ENCODE data around the gene CDA. TPM values are rescaled to one million over a fixed set of nuclear protein-coding genes. Genes with fewer than 3 reads are reported as not detected.

The CDA gene
- total and polyA plus RNA-seq, 10 of the 15 experiments (the other 5 are each of a cell fraction or from before 2014, with no cell fraction given), result not detected

DNA sequence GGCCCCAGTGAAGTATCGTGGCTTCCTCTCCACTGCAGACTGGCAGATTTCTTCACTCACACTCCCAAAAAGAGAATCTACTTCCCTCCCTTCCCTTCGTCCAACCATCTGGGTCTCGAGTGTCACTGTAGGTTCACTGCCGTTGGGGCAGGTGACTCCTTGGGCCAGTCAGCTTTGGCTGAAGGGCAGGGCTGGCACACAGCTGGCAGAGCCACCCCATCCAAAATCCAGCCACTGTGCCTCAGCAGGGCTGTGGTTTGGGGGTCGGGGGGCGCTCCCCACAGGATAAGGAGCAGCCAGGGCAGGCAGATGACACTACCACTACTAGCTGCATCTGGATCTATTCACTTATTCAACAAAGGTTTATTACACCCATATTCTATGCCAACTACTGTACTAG is 54.2 kb downstream of the CDA start (continued):
- TF ChIP-seq, protein P1, sequence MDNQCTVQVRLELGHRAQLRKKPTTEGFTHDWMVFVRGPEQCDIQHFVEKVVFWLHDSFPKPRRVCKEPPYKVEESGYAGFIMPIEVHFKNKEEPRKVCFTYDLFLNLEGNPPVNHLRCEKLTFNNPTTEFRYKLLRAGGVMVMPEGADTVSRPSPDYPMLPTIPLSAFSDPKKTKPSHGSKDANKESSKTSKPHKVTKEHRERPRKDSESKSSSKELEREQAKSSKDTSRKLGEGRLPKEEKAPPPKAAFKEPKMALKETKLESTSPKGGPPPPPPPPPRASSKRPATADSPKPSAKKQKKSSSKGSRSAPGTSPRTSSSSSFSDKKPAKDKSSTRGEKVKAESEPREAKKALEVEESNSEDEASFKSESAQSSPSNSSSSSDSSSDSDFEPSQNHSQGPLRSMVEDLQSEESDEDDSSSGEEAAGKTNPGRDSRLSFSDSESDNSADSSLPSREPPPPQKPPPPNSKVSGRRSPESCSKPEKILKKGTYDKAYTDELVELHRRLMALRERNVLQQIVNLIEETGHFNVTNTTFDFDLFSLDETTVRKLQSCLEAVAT (IDR thresholded peaks at IDR 0.05), result no peak
- no peak for TF ChIP-seq TCF12 (IDR thresholded peaks at IDR 0.05; ENCODE audit: low read depth, low read length)
- no peak for TF ChIP-seq ETV6 (conservative IDR thresholded peaks at IDR 0.05 in 1 of 2, IDR thresholded peaks at IDR 0.05 in 1 of 2; ENCODE audit: borderline replicate concordance in 1 of 2, low read depth in 1 of 2)
- TF ChIP-seq SMAD1 (IDR thresholded peaks at IDR 0.05; ENCODE audit: low read depth, partially characterized antibody), result no peak
- no peak for TF ChIP-seq NR2F1 (conservative IDR thresholded peaks at IDR 0.05)

DNA sequence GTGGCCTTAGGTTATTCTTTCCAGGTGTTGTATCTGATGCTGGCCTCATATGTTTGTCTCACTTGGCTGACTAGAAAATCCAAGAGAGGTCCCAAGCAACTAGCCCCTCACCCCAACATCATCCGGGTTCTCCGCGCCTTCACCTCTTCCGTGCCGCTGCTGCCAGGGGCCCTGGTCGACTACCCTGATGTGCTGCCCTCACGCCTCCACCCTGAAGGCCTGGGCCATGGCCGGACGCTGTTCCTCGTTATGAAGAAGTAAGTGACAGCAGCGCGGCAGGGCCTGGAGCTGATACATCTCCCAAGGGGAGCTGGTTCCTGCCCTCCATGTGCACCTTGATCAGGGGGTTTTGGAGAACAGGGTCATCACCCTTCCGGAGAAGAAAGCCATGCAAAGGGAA is 55.5 kb downstream of the CDA start:
- H3K4me1 ChIP-seq (ENCODE audit: control insufficient read depth, insufficient read depth, low read length), result no peaks in the 10 kb centered on the region
- H4K20me1 ChIP-seq (ENCODE audit: control insufficient read depth, insufficient read depth), result no peaks in the 10 kb centered on the region
- no peak overlapping the region for H2AFZ ChIP-seq (ENCODE audit: control insufficient read depth, low read depth, low read length)
- H3K4me3 ChIP-seq, result no peak overlapping the region
- FAIRE-seq, result no peak
- no peak for ATAC-seq
- ChIA-PET RAD21 (ENCODE audit: unreplicated experiment) (no interaction called here), CTCF (no interaction called here), POLR2A (no interaction called here), SMC1A (ENCODE audit: uncharacterized antibody, unreplicated experiment) (no interaction called here)
- in situ Hi-C loops (cut with MboI), result no loop called here
- H3K9me3 ChIP-seq (replicated peaks; ENCODE audit: control insufficient read depth, insufficient read depth, low read length), result no peaks in the 10 kb centered on the region
- no peaks in the 10 kb centered on the region for H3K27me3 ChIP-seq (replicated peaks in 1 of 2; ENCODE audit: control insufficient read depth in 2 of 2, insufficient read depth in 2 of 2, low read length in 1 of 2)
- H3K27ac ChIP-seq (ENCODE audit: control insufficient read depth, insufficient read depth), result no peak overlapping the region
- no peak overlapping the region for H3K9ac ChIP-seq (ENCODE audit: control insufficient read depth, insufficient read depth, low read length)
- intact Hi-C loops (cut with micrococcal nuclease; ENCODE audit: unreplicated experiment), result no loop called here
- no peak for DNase-seq (ENCODE audit: low read depth, low spot score)
- 79% methylated on average over 12 of the region's 13 CpGs for WGBS (ENCODE audit: insufficient coverage, insufficient replicate concordance, low lambda C conversion rate, missing lambda C conversion rate)
- H3K79me2 ChIP-seq (ENCODE audit: control insufficient read depth, insufficient read depth, low read length), result no peaks in the 10 kb centered on the region
- no TSS peak for BruUV-seq (replicated peaks)
- no peak overlapping the region for H3K4me2 ChIP-seq (ENCODE audit: control insufficient read depth, insufficient read depth)
- peaks cover 0 to 4% of the 10 kb centered on the region in 2 experiments; a peak in 2 of 4 replicates for H3K36me3 ChIP-seq (ENCODE audit: control insufficient read depth in 2 of 2, insufficient read depth in 2 of 2, low read length in 1 of 2)
- TF ChIP-seq, protein P2, sequence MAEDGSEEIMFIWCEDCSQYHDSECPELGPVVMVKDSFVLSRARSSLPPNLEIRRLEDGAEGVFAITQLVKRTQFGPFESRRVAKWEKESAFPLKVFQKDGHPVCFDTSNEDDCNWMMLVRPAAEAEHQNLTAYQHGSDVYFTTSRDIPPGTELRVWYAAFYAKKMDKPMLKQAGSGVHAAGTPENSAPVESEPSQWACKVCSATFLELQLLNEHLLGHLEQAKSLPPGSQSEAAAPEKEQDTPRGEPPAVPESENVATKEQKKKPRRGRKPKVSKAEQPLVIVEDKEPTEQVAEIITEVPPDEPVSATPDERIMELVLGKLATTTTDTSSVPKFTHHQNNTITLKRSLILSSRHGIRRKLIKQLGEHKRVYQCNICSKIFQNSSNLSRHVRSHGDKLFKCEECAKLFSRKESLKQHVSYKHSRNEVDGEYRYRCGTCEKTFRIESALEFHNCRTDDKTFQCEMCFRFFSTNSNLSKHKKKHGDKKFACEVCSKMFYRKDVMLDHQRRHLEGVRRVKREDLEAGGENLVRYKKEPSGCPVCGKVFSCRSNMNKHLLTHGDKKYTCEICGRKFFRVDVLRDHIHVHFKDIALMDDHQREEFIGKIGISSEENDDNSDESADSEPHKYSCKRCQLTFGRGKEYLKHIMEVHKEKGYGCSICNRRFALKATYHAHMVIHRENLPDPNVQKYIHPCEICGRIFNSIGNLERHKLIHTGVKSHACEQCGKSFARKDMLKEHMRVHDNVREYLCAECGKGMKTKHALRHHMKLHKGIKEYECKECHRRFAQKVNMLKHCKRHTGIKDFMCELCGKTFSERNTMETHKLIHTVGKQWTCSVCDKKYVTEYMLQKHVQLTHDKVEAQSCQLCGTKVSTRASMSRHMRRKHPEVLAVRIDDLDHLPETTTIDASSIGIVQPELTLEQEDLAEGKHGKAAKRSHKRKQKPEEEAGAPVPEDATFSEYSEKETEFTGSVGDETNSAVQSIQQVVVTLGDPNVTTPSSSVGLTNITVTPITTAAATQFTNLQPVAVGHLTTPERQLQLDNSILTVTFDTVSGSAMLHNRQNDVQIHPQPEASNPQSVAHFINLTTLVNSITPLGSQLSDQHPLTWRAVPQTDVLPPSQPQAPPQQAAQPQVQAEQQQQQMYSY (CRISPR knock-in tag; IDR thresholded peaks at IDR 0.05), result no peak
- TF ChIP-seq SMAD1 (IDR thresholded peaks at IDR 0.05; ENCODE audit: low read depth, partially characterized antibody) (no peak), ZBTB33 (IDR thresholded peaks at IDR 0.05) (no peak), RELA (IDR thresholded peaks at IDR 0.05; ENCODE audit: borderline replicate concordance, partially characterized antibody) (no peak)
- TF ChIP-seq, protein P3, sequence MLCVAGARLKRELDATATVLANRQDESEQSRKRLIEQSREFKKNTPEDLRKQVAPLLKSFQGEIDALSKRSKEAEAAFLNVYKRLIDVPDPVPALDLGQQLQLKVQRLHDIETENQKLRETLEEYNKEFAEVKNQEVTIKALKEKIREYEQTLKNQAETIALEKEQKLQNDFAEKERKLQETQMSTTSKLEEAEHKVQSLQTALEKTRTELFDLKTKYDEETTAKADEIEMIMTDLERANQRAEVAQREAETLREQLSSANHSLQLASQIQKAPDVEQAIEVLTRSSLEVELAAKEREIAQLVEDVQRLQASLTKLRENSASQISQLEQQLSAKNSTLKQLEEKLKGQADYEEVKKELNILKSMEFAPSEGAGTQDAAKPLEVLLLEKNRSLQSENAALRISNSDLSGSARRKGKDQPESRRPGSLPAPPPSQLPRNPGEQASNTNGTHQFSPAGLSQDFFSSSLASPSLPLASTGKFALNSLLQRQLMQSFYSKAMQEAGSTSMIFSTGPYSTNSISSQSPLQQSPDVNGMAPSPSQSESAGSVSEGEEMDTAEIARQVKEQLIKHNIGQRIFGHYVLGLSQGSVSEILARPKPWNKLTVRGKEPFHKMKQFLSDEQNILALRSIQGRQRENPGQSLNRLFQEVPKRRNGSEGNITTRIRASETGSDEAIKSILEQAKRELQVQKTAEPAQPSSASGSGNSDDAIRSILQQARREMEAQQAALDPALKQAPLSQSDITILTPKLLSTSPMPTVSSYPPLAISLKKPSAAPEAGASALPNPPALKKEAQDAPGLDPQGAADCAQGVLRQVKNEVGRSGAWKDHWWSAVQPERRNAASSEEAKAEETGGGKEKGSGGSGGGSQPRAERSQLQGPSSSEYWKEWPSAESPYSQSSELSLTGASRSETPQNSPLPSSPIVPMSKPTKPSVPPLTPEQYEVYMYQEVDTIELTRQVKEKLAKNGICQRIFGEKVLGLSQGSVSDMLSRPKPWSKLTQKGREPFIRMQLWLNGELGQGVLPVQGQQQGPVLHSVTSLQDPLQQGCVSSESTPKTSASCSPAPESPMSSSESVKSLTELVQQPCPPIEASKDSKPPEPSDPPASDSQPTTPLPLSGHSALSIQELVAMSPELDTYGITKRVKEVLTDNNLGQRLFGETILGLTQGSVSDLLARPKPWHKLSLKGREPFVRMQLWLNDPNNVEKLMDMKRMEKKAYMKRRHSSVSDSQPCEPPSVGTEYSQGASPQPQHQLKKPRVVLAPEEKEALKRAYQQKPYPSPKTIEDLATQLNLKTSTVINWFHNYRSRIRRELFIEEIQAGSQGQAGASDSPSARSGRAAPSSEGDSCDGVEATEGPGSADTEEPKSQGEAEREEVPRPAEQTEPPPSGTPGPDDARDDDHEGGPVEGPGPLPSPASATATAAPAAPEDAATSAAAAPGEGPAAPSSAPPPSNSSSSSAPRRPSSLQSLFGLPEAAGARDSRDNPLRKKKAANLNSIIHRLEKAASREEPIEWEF (IDR thresholded peaks at IDR 0.05; ENCODE audit: insufficient replicate concordance, low read depth, low read length), result no peak
